ENCODE data around the gene GPSM3.

The GPSM3 gene

DNA sequence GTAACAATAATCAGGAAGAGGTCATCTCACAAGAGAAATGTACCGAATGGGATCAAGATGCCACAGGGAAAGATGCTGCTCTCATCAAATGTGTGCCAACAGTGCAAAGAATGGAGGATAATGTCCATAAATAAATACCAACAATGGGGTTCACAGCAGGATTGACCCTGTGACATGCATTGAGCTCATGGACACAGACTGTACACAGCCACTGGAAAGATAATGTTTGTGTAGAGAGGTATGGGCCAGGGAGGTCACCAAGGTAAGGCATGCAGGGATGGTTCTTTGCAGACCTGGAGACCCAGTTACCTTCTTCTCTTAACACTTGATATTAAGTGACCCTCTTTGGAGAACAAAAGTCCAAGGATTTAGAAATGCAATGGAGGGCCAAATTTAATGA, 18.0 kb downstream of the GPSM3 start:
- no peak for DNase-seq (ENCODE audit: low read depth in 2 of 2)

- no peak for DNase-seq (ENCODE audit: low read depth in 2 of 2)
Measured at GRCh38 chr6:32173051-32173727, 19.3 kb downstream of the GPSM3 start.

DNA sequence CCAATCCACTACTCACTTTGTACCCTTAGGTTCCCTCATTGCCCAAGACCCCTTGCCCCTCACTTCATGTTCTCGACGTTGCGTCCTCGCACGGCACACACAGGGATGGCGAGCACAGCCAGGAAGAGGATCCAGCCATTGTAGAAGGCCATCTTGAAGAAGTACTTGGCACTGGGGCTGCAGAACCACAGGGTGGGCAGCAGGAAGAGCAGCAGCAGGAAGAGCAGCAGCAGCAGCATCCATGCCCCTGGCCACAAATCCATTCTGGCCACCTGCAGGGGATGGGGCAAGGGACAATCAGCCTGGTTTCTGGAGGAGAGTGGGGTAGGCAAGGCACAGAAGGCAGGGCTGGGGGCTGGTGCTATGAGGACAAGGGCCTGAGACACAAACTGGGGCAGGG, 21.2 kb downstream of the GPSM3 start:
- no peak for DNase-seq (ENCODE audit: low read depth in 2 of 2)

DNA sequence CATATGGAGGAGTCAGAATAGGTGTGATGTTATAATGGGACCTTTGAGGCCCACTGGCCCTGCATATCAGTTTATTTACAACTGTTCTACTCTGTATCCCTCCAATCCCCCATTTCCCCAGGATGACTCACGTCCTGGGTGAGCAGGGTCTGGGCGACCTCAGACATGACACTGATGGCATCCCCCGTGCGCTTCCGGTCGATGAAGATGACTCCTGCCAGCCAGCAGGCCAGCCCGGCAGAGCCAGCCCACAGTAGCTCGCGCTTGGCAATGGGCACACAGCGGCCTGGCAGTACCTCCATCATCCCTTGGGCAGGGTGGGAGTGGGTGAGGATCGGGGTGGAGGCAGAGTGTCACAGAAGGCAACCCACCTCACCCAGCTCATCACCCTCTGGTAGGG, 22.1 kb downstream of the GPSM3 start:
- DNase-seq (ENCODE audit: low read depth in 2 of 2): no peak

- no peak for DNase-seq (ENCODE audit: low read depth in 2 of 2)
Measured at GRCh38 chr6:32168807-32169591, 23.4 kb downstream of the GPSM3 start.

DNA sequence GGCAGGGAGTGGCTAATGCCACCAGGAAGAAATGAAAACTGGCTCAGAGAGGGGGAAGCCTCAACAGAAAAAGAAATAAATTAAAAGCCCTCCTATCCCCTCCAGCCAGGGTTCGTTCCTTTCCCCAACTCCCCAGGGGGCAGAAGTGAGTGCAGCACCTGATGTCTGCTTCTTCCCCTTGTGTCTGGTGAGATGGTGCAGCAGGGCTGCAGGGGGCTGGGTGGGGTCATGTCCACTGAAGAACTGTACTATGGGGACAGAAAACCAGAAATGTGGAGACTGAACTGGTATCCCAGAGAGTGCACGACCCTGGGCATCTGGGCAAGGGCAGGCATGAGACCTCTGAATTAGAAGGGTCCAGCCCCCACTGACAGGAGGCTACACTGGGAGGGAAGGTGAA, 24.1 kb downstream of the GPSM3 start:
- no peak for DNase-seq (ENCODE audit: low read depth in 2 of 2)

- DNase-seq (ENCODE audit: low read depth in 2 of 2): no peak
Measured at GRCh38 chr6:32167761-32168262, 24.6 kb downstream of the GPSM3 start.

DNA sequence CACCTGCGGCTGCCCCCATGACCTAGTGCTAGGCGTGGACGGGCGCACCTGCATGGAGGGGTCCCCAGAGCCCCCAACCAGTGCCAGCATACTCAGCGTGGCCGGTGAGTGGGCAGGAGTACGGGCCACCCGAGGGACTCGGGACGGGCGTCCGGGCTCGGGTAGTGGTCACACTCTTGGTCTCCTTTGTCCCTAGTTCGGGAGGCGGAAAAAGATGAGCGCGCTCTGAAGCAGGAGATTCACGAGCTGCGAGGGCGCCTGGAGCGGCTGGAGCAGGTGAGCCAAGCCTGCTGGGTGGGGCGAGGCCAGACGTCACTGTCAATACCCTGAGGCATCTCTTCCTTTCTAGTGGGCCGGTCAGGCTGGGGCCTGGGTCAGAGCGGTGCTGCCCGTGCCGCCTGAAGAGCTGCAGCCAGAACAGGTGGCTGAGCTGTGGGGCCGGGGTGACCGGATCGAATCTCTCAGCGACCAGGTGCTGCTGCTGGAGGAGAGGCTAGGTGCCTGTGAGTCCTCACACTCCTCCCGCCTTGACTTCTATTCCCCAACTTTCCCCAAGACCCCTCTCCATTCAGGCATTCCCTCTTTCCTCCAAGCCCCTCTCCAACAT, 25.2 kb downstream of the GPSM3 start:
- DNase-seq (ENCODE audit: low read depth in 2 of 2): no peak

GRCh38 chr6:32166411-32167061, 25.9 kb downstream of the GPSM3 start:
- DNase-seq (ENCODE audit: low read depth in 2 of 2): no peak

DNA sequence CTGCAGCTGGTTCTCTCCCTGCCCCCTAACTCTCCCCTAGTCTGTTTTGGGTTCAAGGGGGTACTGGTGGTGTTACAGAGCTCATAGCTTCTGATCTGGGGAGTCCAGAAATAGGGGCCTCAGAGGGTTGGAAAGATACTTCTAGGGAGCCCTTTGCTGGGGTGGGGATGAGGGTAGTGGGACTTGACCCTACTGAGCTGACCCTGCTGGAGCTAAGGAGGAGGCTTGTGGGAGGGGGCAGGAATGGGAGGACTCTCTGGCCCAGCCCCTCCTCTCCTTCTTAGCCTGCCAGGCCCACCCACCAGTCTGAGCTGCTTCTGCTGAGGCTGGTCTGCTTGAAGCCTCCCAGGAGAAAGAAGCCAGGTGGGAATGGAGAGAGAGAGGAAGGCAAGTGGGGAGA, 28.1 kb downstream of the GPSM3 start, which contains the start of gene EGFL8:
TSS of gene EGFL8 (plus strand) at position 301 of the 400 bp plus-strand sequence. CDS start 1,571 bp downstream, outside the sequence.
- DNase-seq (ENCODE audit: low read depth in 2 of 2): no peak

DNA sequence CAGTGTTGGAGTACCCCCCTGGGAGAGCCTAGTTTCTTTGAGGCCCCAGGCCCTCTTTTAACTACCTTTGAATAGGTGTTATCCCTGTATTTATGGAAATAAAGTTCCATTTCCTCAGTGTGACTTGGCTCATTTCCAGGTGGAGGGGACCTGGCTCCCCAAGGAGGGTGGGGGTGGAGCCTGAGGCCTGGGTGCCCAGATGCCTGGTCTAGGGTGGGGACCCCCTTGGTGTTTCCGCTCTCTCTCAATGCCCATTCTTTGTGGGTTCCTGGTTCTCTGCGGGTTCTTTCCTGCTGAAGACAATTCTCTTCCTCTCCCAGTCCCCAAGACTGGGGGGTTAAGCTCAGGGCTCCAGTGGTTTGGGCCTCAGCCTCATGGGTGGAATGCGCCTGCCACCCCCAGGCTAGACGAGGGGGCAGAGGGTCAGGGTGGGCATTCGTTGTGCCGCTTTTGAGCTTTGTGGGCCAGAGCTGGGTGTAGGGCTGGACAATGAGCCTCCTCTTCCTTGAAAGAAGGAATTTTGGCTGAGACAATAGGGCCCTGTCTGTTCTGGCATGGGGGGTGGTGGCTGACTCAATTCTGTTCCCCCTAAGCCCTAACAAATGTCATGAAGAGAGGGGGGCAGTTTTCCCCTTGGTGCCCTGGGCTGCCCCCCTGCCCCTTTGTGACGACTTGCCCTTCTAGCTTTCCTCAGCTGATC, 28.7 kb downstream of the GPSM3 start:
- no peak for DNase-seq (ENCODE audit: low read depth in 2 of 2)

DNA sequence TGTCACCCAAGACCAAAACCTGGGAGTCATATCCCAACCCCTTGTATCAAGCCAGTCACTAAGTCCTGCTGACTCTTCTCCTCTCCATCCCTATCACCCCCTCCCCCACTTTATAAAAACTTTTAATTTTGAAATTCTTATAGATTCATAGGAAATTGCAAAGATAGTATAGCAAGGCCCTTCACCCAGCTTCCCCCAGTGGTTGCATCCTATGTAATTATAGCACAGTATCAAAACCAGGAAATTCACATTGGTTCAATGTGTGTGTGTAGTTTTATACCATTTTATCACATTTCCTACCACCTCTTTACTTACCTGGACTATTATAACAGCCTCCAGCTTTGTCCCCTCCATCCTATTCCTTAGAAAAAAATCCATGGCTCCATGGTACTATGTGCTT, 34.4 kb downstream of the GPSM3 start:
- DNase-seq (ENCODE audit: low read depth in 2 of 2): no peak

GRCh38 chr6:32156891-32157290, 35.6 kb downstream of the GPSM3 start:
- DNase-seq (ENCODE audit: low read depth in 2 of 2): no peak

DNA sequence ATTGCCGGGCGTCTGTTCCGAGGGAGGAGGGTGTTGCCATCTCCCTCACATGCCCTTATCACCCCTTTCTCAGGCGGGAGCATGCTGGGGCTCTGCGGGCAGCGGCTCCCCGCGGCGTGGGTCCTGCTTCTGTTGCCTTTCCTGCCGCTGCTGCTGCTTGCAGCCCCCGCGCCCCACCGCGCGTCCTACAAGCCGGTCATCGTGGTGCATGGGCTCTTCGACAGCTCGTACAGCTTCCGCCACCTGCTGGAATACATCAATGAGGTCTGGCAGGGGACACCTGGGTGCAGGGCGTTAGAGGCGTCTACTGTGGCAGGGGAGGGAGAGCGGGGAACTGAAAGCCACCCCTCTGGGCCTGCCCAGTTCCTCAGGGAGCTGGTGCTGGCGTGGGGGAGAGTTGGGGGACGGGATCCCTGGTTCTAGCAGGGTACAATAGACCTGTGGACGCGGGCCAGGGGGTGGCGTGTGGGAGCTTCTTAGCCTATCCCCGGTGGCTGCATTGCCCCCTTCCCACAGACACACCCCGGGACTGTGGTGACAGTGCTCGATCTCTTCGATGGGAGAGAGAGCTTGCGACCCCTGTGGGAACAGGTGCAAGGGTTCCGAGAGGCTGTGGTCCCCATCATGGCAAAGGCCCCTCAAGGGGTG, 37.8 kb downstream of the GPSM3 start:
- peak; percentile 39 to 53 for DNase-seq (ENCODE audit: low read depth in 2 of 2)

GRCh38 chr6:32153564-32154513, 38.6 kb downstream of the GPSM3 start, which contains the start of gene PPT2:
Gene PPT2 (plus strand): TSS chr6:32154141. CDS start chr6:32154595, 454 bp downstream.
- peak; percentile 70 to 72 for DNase-seq (ENCODE audit: low read depth in 2 of 2)

DNA sequence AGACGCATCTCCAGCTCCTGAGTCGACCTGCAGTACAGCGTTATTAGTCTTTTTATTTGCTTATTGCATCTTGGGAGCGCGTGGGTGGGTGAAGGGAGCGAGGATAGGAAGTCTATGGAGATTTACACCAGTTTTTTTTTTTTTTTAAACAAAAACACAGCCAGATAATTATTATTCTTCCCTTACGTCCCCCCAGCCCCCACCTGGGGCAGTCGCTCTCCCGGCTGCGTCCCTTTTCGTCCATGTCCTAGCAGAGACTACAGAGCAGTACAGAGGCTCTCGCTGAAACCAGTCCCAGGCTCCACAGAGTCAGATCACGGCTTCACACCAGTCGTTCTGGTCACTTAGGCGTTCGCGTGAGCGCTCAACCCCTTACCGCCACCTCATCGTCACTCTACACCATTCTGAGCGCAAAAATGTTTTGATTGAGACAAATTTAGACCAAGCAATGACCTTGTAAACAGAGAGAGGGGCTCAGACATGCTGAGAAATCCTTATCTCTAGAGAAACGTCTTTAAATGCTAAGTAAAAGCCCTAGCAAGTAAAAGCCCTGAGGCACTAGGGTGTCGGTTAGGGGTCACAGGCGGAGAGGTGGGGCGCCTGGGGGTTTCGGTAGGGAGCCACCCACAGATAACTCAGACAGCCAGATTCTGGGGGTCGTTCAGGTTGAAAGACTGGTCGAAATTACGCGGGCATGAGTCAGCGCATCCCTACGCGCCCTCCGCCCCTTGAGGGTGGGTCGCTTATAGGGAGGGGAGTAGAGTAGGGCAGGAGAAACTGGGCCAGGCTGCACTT, 39.5 kb downstream of the GPSM3 start:
- DNase-seq (ENCODE audit: low read depth in 2 of 2): no peak

DNA sequence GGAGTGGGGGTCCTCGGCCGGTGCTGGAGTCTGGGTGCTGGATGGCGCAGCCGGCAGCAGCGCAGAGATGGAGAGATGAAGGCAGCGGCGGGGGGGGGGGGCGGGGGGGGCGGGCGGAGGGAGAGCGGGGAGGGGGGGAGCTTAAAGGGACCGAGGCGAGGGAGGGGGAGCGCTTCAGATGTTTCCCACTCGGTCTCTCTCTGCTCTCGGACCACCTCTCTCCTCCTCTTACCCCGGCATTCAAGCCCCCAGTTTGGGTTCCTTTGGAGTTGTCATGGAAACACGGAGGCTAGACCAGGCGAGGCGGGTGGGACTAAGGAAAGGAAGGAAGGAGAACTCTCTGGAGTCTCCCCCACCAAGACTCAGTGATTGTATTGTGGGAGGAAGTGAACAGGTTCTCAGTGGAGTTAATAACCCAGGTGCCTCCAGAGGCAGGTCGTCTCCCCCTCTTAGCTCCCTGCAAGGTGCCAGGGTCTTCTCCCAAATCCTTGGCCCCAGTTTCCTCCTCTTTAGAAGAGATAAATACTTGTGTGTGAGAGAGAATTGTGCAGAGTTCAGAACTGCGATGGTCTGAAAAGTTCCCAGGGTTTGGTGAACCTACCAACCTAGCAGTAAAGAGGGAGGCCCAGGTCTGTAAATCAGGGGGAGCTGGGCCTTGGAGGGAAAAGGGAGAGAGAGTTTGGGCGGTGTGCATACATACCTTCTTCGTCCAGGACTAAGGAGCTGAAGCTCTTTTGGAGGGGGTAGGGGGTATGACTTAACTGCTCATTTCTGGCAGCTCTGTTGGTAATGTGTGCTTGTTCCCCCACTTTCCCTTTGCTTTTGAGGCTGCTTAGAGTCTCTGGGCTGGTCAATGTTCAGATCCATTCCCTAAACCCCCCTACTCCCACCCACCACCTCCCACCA, 40.3 kb downstream of the GPSM3 start, which contains the start of gene PRRT1:
TSS of gene PRRT1 (minus strand) at position 77 of the 906 bp plus-strand sequence. CDS start 112 bp downstream, outside the sequence.
- DNase-seq (ENCODE audit: low read depth in 2 of 2): no peak

All from stimulated activated CD8-positive, alpha-beta memory T cell treated with anti-CD3 and anti-CD28 coated beads, Interleukin-7, amount 100 ng/mL, for 4 hours (primary cell).